GM20431 (cell line): ENCODE data around the gene MAP1LC3B.
"Not testable (repeated sequence)": the region's sequence is repeated elsewhere in the genome, so short reads cannot be mapped to it uniquely, and the experiment has no call there.

ENCODE experiments used
- in situ Hi-C: fragments of 300-500 bp; cut with MseI, MboI; formaldehyde crosslinking; loops from one replicate; pipeline ENCODE4 v1.15.0; 2020; ENCODE audit warnings: low sequenced_read_pairs; ENCODE audit not compliant: unreplicated experiment

MAP1LC3B gene

DNA sequence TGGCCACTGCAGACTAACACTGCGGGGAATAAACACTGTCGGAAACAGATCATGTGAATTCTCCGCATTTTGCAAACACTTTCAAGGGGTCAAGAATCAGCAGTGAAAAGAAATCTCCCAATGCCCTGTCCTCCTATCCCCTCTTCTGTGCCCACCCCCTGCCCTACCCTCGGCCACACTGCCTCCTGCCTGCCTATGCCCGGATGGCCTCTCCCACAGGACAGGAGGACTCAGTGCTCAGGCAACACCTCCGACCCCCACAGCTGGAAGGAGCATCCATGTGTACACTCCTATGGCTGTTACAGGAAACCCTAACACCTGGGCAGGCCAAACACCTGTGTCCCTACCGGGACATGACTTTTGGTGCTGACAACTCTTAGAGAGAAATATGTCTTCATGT, 33.0 kb upstream of the MAP1LC3B start:
- in situ Hi-C loops = no loop called here

- in situ Hi-C loops = no loop called here
Observed at GRCh38 chr16:87360862-87361610, 31.1 kb upstream of the MAP1LC3B start.

GRCh38 chr16:87361916-87362619, 30.1 kb upstream of the MAP1LC3B start:
- in situ Hi-C loops = no loop called here

GRCh38 chr16:87362828-87363559, 29.1 kb upstream of the MAP1LC3B start:
- in situ Hi-C loops = not testable (repeated sequence)

DNA sequence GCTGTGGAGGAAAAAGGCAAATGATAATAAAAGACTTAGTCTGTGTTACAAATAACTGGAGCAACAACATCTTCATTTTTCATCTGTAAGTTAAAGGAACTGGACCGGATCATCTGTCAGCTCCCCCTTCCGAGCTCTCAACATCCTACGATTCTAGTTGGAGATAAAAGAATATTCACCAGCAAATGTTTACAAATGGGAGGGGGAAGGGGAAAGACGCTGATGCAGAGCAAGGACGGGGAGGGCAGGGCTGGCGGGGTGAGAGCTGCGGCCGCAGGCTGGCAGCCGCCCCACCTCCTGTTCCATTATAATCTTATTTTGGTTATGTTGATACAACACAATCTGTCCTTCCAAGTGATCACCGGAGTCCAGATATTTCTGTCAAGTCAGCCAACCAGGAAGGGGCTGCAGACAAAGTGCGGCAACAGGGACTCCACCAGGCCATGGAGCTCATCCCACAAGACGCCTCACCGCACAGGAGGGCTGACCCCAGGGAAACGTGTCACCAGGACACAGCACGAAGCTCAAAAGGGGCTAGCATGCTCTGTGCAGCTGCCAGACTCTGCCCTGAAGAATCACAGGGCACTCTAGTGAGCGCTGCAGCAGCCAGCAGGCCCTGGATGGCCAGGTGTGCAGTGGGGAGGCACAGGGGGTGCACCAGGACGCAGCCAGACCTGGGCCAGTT, 28.2 kb upstream of the MAP1LC3B start:
- in situ Hi-C loops = no loop called here

DNA sequence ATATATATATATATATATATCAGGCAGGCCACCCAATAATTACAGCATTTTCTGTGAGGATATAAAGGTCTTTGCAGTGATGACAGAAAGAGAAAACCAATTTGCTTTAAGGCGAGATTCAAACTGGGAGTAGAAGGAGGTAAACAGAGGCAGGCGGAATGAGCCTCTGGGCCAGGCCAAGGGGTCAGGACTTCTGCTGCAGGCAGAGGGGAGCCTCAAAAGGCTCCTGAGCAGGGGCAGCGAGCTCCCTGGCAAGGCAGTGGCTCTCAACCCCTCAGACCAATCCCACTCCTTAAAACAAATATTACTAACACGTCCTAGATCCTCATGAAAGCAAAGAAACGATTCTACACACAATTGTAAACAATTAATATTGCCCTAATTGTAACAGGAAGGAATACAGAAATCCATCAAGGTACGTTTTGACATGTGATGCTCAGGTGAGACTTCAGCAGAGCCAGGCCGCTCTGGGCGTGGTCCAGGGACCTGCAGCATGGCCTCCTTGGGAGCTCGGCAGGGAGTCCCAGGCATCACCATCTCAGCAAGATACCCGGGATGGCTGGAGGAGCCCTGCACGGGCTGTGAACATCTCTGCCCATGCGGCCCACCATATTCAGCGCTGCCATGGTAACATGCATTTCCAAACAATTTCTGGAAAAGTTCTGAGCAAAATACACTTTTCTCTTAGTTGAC, 27.0 kb upstream of the MAP1LC3B start:
- in situ Hi-C loops = no loop called here

DNA sequence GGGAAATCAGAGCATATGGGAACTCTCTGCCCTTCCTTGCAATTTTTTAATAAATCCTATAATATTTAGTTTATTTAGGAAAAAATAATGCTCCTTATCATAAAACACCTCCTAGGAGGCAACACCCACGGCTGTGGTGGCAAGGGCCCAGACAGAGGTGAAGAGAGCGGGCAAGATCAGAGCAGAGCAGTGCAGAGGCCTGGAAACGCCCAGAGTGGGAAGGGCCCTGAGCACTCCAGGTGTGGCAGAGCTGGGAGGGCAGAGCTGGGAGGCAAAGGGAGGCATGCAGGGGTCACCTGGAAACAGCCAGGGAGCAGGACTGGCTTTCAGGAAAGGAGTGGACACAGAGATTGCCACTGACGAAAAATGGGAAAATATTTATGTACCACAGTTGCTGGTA, 25.8 kb upstream of the MAP1LC3B start:
- in situ Hi-C loops = no loop called here

DNA sequence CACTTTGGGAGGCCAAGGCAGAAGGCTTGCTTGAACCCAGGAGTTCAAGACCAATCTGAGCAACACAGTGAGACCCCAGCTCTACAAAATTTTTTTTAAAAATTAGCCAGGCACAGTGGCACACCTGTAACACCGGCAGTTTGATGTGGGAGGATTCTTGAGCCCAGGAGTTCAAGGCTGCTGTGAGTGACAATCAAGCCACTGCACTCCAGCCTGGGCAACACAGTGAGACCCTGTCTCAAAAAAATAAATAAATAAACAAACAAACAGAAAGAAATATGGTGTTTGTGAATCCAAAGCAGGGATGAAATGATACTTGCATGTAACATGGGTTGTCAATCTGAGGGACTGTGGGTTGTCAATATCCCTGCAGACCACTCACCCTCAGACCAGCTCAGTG, 25.2 kb upstream of the MAP1LC3B start:
- in situ Hi-C loops = no loop called here

DNA sequence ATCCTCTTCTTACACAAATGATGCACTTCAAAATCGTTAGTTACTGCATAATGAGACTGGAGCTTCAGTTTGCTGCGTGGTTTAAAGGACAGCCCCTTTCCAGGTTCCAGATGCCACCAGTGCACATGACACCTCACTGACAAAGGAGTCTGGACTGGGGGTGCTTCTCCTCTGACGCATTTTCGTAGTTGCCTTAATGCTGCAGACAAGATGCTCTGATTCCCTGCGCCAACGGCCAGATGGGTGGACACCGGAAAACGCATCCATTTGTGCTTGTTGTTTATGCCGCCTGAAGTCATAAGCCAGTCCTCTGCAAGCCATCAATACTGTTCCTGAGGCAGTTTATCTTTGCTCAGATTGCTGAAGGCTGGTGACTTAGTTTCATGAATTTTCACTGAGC, 24.6 kb upstream of the MAP1LC3B start:
- in situ Hi-C loops = no loop called here

DNA sequence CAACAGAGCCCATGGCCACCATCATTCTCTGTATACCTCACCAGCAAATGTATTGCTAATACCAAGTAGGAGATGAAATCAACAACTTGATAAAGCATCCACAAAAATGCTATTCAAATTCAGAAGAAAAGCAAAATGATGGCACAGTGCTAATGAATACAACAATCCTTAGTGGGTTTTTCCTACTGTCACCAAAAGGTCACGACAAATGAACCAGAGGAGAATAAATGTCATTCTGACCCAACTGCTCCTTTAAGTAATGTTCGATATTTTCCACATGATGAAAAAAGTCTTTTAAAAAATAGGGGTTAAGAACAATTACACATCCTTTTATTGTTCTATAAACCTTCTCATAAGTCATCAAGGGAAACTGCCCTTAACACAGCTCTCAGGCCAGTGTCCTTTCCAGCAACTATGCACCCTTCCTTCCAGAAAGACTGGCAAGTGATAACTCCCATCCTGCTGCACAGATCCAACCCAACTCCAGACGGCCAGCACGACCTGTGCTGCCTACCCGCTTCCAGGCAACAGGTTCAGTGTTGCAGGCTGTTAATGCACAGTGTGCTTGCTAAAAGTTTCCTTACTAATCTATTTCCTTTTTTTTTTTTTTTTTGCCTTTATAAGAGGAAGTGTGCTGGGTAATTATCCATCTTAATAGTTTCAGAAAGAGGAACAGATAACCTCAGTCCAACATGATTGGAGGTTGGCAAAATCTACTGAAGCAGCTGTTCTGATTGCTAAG, 23.9 kb upstream of the MAP1LC3B start:
- in situ Hi-C loops = no loop called here

- in situ Hi-C loops = no loop called here
Observed at GRCh38 chr16:87369117-87369765, 22.9 kb upstream of the MAP1LC3B start.

- in situ Hi-C loops = no loop called here
Observed at GRCh38 chr16:87369796-87370719, 22.1 kb upstream of the MAP1LC3B start.

DNA sequence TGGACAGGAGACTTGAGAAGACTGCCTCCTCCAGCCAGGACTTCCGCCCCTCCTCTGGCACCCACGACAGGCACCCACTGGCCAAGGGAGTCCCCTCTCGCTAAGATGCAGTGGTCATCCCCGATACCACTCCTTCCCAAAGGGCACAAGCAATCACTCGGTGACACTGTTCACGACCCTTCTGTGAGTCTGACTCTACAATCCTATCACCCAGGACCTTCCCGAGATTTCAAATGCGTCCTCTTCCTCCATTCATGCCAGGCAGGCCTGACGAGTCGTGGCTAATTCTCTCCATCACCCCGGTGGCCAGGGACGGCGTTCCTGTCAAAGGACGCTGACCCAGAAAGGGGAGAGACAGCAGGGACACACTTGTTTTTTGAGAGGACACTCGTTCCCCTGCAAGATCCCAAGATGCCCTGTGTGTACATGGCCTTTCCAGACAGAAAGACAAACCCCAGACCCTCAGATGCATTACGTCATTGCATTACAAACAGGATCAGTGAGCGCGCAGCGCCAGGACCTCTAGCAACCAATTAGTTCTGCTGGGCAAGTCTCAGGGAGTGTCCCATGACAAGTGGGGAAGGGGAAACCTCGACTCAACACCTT, 20.8 kb upstream of the MAP1LC3B start:
- in situ Hi-C loops = no loop called here

GRCh38 chr16:87372305-87372704, 19.8 kb upstream of the MAP1LC3B start:
- in situ Hi-C loops = no loop called here

DNA sequence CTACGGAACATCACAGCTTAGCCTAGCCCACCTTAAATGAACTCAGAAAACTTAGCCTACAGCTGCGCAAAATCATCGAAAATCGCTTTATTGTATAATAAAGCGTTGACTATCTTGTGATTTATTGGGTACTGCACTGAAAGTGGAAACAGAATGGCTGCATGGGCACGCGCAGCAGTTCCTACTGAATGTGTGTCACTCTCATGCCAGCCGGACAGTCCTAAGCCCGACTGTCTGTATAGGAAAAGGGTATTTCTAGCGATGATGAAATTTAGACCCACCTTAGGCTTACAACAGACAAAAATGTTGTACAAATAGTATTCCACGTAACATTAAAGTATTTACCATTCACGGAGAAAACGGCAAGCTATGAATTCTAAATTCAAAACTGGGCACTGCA, 17.8 kb upstream of the MAP1LC3B start:
- in situ Hi-C loops = no loop called here

GRCh38 chr16:87375426-87376135, 16.6 kb upstream of the MAP1LC3B start:
- in situ Hi-C loops = no loop called here

DNA sequence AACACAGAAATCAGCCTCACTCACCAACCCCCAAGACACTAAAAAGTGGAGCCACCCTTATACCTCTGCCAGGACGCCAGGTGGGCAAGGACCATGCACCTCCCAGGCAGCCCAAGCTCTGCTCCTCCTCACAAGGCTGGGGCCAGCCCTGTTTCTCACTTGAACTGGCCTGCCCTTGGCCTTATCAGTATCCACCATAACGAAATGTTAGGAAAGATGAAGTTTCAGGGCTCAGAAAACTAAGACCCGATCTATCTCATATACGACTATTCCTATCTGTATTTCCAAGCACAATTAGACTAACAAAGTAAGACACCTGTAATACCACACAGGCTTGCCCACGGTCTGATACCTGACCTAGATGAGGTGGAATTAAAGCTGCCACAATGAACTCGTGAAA, 15.5 kb upstream of the MAP1LC3B start:
- in situ Hi-C loops = no loop called here
